CD4-positive, alpha-beta T cell treated with Interleukin-21 for 1 hour (primary cell): ENCODE data around the gene UAP1.
"Not testable (repeated sequence)": the region's sequence is repeated elsewhere in the genome, so short reads cannot be mapped to it uniquely, and the experiment has no call there.

Experiments
- DNase-seq: peaks from one replicate; pipeline ENCODE4 v3.0.0-alpha.2; 2020

UAP1 gene

DNA sequence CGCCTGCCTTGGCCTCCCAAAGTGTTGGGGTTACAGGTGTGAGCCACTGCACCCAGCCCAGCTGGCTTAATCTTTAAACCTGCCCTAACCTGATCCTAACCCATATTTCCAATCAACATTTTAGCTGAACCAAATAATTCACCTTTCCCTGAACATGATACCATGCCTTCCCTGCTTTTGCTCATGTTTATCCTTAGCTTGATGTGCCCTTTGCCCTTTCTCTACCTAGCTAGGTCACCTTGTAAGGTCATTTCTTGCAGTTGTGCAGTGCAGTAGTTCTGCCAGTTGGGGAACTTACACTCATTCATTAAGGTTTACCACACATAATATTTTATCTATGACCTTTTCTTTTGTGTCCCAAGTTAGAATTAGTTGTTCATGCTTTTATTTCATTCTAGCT lies 5.3 kb downstream of the UAP1 start:
- no peak for DNase-seq

DNA sequence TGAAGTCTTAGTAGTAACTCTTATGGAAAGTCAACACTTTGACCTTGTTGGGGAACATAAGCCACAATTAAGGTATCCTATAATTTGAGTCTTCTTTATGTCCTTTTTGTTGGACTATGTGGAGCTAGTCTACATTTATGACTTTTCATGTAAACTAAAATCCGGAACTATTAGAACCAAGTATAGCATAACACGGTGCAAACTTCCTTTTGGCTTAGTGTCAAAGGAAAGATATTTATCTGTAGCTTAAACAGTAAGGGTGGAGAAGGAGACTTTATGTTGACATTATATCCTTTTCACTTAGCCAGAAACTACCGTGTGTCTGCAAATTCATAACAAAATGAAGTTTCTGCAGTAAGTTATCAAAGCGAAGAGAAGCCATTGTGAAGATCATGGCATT lies 7.3 kb downstream of the UAP1 start:
- no peak for DNase-seq

DNA sequence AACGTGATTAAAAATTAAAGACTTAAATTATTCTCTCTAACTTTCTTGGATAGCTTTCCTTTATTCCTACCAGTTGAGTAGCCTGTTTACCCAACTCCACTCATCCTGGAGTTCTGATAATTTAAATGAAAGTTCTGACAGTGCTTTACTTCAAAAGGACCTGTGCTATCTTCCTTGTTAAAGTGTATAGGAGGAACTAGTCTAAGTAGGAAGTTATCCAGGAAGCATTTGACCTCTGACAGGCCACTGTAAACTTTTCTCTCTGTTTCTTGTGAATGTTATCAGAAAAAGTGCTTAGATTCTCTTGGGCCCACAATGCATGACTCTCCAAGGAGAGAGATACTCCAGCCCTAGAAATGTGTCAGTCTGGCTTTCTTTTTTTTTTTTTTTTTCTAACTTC lies 9.2 kb downstream of the UAP1 start:
- DNase-seq, result no peak

DNA sequence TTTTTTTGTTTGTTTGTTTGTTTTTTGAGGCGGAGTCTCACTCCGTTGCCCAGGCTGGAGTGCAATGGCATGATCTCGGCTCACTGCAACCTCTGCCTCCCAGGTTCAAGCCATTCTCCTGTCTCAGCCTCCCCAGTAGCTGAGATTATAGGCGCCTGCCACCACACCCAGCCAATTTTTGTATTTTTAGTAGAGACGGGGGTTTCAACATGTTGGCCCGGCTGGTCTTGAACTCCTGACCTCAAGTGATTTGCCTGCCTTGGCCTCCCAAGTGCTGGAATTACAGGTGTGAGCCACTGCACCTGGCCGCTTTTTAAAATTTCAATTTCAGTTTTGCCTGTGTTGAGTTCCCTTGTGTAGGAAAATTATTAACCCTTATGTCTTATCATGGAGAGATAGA lies 9.6 kb downstream of the UAP1 start:
- not testable (repeated sequence) for DNase-seq

DNA sequence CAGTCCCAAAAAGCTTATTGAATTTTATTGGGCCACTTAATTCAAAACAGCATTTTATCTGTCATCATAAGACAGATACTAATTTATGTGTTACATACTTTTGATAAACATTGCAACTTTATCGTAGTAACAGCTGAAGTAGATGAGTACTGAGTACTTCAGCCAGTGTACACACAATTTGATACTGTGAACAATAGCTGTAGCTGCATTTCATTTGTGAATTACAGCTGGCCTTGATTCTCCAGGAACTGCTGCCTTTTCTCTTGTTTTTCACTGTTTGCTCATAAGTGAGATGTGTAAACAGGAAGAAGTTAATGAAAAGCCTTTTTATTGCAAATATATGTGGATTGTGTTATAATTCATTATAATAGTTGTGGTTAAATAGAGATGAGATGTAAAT lies 10.2 kb downstream of the UAP1 start:
- no peak for DNase-seq

DNA sequence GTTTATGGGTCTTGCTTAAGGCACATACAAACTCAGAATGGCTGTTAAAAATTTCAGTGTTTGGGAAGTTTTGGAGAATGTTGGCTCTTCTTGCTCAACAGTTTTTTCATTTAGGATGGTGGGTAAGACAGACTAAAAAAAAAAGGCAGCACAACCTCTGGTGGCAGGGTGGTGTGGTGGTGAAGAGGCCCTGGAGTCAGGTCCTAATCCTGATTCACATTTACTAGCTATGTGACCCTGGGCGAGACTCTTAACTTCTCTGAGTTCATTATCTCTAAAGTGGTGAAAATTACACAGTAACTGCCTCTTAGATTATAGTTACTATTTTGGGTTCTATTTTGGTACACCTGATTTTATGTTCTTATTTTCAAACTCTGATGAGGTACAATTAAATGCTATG lies 11.6 kb downstream of the UAP1 start:
- no peak for DNase-seq

DNA sequence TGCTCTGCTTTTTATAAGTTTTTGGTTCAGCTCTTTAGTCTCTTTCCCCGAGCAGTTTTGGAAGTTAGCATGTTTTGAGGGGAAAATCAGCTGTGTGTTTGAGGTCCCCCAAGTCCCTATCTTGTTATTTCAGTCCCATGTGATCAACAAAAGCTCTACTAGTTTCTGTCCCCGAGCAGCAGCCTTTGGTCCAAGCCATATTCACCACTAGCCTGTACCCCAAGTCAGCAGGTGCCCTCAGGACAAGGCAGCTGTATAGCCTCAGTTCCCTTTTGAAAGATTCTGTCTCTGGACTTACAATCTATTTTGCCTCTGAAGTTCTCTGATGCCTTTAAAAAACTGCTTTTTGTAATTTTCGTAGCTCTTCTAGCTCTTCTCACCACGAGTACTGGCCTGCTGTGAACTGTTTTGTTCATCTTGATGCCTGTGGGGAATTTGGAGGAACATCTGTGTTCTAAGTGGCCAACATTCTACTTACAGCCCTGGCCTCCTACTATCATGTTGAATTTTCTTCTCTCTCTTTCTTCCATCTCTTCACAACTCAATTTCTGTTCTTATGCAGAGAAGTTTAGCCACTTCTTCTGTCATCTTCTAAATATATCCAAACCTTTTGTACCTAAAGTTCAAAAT lies 16.7 kb downstream of the UAP1 start:
- DNase-seq, result no peak

DNA sequence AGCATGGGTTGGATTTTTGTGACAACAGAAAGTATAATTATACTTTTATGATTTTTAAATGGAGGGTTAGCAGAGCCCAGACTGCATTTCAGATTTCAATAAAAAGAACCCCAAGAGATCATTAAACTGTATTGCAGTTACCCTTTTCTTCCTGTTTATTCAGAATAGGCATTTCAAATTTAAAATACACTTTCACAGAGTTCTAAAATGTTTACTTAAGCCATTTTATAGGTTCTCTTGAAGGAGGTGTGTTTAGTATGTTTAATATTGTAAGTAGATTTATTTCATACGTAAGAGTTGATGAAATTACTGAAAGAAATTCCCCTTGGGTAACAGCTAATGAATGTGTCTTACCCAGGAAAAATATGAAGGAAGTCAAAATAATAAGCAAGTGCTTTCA lies 17.4 kb downstream of the UAP1 start:
- no peak for DNase-seq

DNA sequence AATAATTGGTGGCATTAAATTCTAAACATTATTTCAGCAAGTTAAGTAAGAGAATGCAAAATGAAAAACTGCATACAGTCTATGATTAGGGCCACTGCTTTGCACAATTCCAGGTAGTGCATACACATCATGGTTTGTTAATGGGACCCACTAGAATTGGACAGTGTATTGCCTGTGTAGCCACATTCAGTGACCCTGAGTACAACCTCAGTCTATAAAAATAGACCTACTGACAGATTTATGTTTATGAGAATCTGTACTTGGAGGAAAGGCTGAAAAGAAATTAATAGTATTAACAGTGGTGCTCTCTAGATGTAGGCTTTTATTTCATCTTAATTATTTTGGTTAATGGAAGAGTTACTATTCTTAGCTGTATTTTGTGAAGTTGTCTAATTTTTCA lies 18.8 kb downstream of the UAP1 start:
- DNase-seq, result no peak

DNA sequence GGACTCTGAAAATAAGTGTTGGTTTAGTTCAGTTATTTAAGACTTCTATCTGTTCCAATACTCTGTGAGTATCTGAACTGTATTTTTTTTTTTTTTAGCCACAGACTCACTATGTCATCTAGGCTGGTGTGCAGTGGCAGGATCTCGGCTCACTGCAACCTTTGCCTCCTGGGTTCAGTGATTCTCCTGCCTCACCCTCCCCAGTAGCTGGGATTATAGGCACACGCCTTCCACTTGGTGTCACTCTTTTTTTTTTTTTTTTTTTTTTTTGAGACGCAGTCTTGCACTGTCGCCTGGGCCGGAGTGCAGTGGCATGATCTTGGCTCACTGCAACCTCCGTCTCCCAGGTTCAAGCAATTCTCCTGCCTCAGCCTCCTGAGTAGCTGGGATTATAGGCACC lies 21.4 kb downstream of the UAP1 start:
- not testable (repeated sequence) for DNase-seq

DNA sequence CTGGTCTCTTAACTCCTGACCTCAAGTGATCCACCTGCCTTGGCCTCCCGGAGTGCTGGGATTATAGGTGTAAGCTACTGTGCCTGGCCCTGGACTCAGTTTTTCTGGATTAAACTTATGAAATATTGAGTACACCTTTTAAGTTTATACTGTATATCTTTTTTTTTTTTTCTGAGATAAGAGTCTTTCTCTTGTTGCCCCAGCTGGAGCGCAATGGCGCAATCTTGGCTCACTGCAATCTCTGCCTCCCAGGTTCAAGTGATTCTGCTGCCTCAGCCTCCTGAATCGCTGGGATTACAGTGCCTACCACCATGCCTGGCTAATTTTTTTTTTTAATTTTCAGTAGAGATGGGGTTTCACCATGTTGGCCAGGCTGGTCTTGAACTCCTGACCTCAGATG lies 23.6 kb downstream of the UAP1 start:
- DNase-seq, result not testable (repeated sequence)

DNA sequence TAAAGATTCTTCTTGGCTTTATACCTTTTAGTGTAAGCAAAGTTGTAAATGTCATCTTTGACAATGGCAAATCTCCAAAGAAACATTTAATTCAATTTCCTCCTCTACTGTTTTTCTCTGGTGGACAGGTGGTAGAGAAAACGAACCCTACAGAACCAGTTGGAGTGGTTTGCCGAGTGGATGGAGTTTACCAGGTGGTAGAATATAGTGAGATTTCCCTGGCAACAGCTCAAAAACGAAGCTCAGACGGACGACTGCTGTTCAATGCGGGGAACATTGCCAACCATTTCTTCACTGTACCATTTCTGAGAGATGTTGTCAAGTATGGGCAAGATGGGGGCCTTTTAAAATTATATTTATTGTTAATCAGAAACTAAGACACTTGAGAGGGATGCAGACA lies 25.8 kb downstream of the UAP1 start:
- no peak for DNase-seq

DNA sequence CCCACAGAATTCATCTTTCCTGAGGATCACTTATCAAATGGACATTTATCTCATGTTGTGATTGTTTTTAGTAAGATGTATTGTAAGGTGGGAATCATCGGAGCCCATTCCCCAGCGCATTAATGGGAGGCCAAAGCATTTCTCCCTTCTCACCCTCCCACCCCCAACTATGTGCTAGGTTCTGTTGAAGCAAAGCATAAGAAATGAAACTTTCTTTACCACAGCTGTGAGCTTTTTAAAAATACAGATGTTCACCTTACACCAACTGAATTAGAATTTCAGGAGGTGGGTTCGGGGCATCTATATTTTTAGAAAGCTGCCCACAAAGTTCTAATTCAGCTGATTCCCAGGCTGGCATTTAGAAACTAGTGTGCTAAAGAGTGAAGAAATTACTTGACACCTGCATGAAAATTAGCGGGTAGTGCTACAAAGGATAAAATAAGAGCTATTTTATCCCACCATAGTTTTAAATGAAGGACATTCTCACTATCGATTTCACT lies 26.3 kb downstream of the UAP1 start:
- no peak for DNase-seq

DNA sequence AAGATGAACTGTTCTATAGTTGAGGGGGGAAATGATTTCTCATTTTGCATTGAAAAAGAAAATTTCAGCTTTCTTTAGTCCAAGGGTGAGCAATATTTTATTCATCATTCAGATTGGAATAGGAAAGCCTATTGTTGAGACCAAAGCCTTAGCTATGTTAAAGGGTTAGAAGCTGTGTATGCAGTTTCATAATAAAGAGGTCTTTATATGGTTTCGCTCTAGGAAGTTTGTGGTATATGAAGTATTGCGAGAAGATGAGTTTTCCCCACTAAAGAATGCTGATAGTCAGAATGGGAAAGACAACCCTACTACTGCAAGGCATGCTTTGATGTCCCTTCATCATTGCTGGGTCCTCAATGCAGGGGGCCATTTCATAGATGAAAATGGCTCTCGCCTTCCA lies 28.6 kb downstream of the UAP1 start:
- no peak for DNase-seq

DNA sequence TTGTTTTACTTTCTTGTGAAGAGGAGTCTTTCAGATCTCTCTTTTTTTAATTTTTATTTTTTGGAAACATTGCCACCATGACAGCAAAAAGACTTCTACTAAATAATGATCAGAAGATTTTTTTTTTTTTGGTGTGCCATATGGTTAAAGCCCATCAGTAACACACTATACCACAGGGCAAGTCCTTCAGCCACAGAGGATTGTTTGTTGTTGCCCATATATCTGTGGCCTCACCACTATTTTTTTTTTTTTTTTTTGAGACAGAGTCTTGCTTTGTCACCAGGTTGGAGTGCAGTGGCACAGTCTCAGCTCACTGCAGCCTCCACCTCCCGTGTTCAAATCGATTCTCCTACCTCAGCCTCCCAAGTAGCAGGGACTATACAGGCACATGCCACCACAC lies 29.2 kb downstream of the UAP1 start:
- no peak for DNase-seq

DNA sequence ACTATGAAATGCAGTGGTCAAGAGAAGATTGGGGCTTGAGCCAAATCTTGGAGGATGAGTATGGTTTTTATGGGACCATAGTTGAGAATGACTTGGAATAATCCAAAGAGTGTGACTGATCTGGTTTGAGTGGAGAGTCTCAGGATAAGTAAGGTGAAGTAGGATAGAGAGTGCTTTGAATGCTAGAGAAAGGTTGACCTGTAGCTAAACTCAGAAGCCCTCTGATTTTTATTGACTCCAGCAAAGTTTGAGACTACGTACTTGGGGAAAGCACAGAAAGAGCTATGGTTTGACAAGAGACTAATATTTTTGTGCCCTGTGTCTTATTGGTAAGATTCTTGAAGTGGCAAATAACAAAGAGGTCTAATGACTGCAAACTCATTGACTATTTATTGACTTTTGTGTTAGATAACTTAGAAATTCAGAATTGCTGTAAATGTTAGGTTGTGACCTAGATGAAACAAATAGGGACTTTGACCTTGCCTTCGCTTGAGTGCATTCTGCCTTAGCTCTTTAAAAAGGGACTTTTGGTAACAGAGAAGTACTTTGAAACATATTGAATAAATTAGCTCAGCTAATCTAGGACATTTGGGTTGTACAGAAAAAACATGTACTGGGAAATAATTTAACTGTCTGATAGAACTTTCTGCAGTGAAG lies 35.1 kb downstream of the UAP1 start:
- no peak for DNase-seq

DNA sequence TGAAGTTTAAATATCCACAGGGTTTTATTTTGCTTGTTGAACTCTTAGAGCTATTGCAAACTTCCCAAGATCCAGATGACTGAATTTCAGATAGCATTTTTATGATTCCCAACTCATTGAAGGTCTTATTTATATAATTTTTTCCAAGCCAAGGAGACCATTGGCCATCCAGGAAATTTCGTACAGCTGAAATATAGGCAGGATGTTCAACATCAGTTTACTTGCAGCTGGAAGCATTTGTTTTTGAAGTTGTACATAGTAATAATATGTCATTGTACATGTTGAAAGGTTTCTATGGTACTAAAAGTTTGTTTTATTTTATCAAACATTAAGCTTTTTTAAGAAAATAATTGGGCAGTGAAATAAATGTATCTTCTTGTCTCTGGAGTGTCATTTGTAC lies 37.9 kb downstream of the UAP1 start:
- DNase-seq, result no peak

DNA sequence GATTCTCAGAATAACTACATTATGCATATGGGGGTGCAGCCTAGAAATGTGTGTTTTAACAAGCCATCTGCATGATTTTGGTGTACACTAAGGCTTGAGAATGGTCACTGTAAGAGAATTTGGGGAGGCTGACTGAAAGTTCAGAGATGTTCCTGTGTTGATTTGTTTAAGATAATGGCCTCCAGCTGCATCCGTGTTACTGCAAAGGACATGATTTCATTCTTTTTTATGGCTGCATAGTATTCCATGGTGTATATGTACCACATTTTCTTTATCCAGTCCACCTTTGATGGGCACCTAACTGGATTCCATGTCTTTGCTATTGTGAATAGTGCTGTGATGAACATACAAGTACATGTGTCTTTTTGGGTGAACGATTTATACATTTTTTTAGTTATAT lies 41.6 kb downstream of the UAP1 start:
- DNase-seq, result not testable (repeated sequence)

DNA sequence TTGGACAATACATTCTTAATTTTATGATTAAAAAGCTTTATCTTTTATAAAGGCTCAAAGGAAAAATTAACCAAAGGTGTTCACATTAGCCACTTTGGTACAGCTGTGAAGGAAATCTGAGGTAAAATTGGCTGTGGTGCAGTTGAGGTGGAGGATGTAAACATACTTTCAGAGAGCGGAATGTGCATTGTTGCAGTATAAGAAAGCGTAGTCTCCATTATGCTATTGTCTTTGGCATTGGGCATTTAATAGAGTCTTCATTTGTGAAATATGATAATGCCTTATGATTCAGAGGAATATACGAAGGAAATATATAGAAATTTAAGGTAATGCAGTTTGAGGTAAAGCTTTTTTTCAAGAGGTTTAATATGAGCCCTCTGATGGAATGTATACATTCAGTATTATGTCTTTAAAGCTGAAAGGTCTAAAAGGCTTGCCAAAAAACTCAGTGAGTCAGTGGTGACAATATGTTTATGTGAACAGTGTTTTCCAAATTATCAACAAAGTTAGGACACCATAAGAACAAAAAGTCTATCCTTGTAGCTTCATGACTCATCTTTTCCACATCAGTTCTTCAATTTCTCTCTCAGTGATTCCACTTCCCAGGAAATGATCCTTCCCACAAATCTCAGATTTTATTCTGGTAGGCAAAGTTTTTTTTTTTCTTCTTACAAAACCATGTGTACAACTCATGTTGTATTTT lies 43.9 kb downstream of the UAP1 start:
- no peak for DNase-seq

DNA sequence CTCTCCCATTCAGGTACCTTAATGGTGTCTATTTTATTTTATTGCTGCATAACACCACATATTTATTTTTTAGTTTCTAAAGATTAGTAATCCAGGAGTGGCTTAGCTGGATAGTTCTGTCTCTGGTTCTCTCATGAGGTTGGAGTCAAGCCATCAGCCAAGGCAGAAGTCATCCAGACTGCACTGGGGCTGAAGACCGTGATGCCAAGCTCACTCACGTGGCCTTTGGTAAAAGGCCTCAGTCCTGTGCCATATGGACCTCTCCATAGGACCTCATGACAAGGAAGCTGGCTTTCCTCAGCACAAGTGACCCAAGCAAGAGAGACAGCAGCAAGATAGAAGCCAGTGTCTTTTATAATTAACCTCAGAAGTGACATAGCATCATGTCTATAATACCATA lies 47.8 kb downstream of the UAP1 start:
- DNase-seq, result no peak

DNA sequence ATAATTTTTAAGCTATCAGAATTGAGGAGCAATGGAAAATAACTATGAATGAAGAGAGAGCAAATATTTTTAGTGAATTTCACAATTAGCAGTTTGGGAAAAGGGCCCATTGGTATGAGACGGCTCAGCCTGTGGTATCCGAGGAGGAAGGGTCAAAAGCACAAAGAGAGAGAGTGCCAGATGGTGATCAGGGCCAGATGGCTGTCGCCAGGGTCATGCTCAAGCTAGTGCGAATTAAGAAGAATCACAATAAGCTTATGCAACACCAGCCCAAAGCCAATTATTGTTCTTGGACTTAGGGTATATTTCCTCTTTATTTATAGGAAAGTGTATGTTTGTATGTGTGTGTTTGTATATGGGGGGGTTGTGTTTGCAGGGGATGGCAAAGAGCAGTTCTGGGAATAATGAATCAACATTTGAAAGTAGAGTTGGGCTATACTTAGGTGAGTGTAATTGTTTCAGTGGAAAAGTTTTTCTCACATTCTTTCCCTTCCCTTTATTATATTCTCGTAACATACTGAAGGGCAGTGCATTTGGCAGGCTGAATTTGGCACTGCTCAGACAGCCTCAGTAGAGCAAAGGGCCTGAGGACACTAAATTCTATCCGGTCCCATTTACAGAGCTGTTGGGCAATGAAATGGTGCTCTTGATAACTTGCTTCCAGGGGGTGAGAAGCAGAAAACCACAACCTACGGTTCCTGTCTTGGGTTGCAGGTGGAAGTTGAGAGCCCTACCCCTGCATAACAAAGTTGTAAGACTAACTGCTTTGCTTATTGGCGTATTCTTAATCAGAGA lies 51.3 kb downstream of the UAP1 start:
- DNase-seq, result no peak

DNA sequence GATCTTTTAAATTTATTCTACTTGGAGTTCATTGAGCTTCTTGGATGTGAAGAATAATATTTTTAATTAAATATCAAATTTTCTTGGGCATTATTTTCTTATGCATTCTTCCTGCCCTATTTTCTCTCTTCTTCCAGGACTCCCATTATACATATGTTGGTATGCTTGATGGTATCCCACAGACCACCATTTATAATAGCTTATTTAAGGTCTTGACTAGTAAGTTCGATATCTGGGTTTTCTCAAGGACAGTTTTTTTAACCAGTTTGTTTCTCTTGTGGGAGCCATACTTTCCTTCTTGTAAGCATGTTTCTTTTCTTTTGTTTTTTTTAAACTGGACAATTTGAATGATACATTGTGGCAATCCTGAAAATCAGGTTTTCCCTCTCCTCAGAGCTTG lies 55.3 kb downstream of the UAP1 start:
- DNase-seq, result no peak

DNA sequence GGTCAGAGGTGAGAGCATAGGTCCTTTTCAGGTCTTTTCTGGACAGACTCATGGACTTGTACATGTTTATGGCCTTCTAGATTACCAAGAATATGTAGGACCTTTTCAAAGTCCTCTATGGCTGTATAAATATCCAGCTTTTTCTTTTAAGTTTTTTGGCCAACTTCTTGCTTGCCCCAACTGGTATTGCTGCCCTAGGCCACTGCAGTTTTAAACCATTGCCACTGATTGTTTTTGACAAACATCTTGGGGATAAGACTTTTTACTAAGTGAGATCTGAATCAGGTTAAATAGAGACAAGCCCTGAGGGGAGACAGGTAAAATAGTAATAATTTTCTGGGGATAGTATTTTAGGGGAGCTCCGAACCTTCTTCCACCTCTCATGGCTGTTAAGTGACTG lies 56.0 kb downstream of the UAP1 start:
- DNase-seq, result no peak

DNA sequence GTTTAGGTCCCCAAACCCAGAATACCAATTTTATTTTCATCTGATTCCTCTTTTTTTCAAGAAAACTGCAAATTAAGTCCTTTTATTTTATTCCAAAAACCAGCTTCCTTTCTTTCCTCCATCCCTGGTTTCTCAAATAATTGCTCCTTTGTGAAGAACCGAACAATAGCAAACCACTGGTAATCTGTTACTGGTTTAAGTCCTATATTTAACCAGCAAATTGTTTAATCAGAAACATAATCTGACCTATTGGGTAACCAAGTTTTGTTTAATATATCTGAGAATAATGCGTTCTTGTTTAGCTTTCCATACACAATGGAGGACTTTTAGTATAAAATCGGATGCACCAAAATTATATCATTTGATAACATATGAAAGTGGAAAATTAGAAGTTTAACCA lies 57.6 kb downstream of the UAP1 start:
- no peak for DNase-seq
